VCaP (cell line): ENCODE results near the gene TREM1.
"Not testable (repeated sequence)": the region's sequence is repeated elsewhere in the genome, so short reads cannot be mapped to it uniquely, and the experiment has no call there.

Source experiments
- H3K27ac ChIP-seq: fragments of 450-650 bp; 2 replicates; pipeline ENCODE4 v1.5.1; 2017
- CTCF ChIP-seq: fragments of 450-650 bp; conservative IDR thresholded peaks from 2 replicates; pipeline ENCODE4 v1.5.1; 2017; ENCODE audit warnings: mild to moderate bottlenecking, moderate library complexity

The TREM1 gene

GRCh38 chr6:41247288-41247865 is 39.1 kb downstream of the TREM1 start:
- no peak overlapping the region for H3K27ac ChIP-seq
- TF ChIP-seq CTCF: no peak

GRCh38 chr6:41246529-41246928 is 40.0 kb downstream of the TREM1 start:
- not testable (repeated sequence) for H3K27ac ChIP-seq

- no peak overlapping the region for H3K27ac ChIP-seq
- TF ChIP-seq CTCF: no peak
These were observed 46.9 kb downstream of the TREM1 start for GRCh38 chr6:41239467-41240159.

- TF ChIP-seq CTCF: no peak
- H3K27ac ChIP-seq: no peak overlapping the region
These were observed 49.4 kb downstream of the TREM1 start for GRCh38 chr6:41237128-41237527.

- TF ChIP-seq CTCF: no peak
- no peak overlapping the region for H3K27ac ChIP-seq
These were observed 50.2 kb downstream of the TREM1 start for GRCh38 chr6:41236276-41236675.

- no peak for TF ChIP-seq CTCF
These were observed 53.8 kb downstream of the TREM1 start for GRCh38 chr6:41232667-41233066.

GRCh38 chr6:41231246-41231645 is 55.2 kb downstream of the TREM1 start:
- H3K27ac ChIP-seq: no peak overlapping the region
- TF ChIP-seq CTCF: no peak

More at GRCh38 chr6:41232667-41233066, 53.8 kb downstream of the TREM1 start:
- no peak overlapping the region for H3K27ac ChIP-seq

- no peak overlapping the region for H3K27ac ChIP-seq
- TF ChIP-seq CTCF: no peak
These were observed 56.8 kb downstream of the TREM1 start for GRCh38 chr6:41229721-41230120.
